ENCODE data around the gene PTPN5.
"Not testable (repeated sequence)": the region's sequence is repeated elsewhere in the genome, so short reads cannot be mapped to it uniquely, and the experiment has no call there.

The PTPN5 gene

DNA sequence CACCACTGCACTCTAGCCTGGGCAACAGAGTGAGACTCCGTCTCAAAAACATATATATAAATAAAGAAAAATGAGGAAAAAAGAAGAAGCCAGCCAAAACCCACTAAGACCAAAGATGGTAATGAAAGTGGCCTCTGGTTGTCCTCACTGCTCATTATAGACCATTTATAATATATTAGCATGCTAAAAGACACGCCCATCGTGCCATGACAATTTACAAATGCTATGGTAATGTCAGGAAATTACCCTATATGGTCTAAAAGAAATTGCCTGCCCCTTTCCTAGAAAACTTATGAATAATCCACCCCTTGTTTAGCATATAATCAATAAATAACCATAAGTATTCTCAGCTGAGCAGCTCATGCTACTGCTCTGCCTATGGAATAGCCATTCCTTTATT, 109.1 kb downstream of the PTPN5 start:
- no peak for DNase-seq (ENCODE audit: low read depth in 2 of 2)

DNA sequence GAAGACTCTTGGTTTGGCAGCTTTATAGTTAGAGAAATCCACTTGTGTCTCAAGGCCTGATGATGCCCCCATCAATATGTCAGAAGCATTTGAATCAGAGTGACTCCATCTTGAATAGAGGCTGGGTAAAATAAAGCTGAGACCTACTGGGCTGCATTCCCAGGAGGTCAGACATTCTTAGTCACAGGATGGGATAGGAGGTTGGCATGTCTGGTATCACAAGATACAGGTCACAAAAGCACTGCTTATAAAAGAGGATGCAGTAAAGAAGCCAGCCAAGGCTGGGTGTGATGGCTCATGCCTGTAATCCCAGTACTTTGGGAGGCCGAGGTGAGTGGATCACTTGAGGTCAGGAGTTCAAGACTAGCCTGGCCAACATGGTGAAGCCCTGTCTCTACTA, 109.6 kb downstream of the PTPN5 start:
- not testable (repeated sequence) for DNase-seq (ENCODE audit: low read depth in 2 of 2)
